Suprapubic skin (tissue), 4 donors: ENCODE data around the gene DTNBP1. TPM values are rescaled to one million over a fixed set of nuclear protein-coding genes. Genes with fewer than 3 reads are reported as not detected.

Source experiments
- DNase-seq, 2 donors: peaks; one replicate each; pipeline ENCODE4 v3.0.0-alpha.2; 2019; ENCODE audit warnings: low spot score in 2 of 2
- H3K27ac ChIP-seq: fragments of 200-600 bp; sonication (generic); one replicate; pipeline ENCODE4 v1.5.1; 2019
- H3K27me3 ChIP-seq: fragments of 200-600 bp; sonication (generic); one replicate; pipeline ENCODE4 v1.5.1; 2019
- H3K36me3 ChIP-seq: fragments of 200-600 bp; sonication (generic); one replicate; pipeline ENCODE4 v1.5.1; 2019
- H3K4me1 ChIP-seq: fragments of 200-600 bp; sonication (generic); one replicate; pipeline ENCODE4 v1.5.1; 2019
- H3K4me3 ChIP-seq: fragments of 200-600 bp; sonication (generic); one replicate; pipeline ENCODE4 v1.5.1; 2019; ENCODE audit warnings: mild to moderate bottlenecking
- H3K9me3 ChIP-seq: fragments of 200-600 bp; sonication (generic); one replicate; pipeline ENCODE4 v1.5.1; 2019
- CTCF ChIP-seq, 2 donors: fragments of 200-600 bp in 1 of 2; fragments of 450-650 bp in 1 of 2; sonication (generic) in 1 of 2; IDR thresholded peaks; one replicate each; pipeline ENCODE4 v1.5.1; 2016 to 2019; ENCODE audit warnings: antibody characterized with exemption in 2 of 2, mild to moderate bottlenecking in 1 of 2, moderate library complexity in 1 of 2
- EP300 ChIP-seq: sonication (generic); formaldehyde crosslinking; IDR thresholded peaks from one replicate; pipeline ENCODE4 v1.6.1; 2017; ENCODE audit warnings: antibody characterized with exemption
- POLR2A ChIP-seq, 2 donors: fragments of 450-650 bp; IDR thresholded peaks; one replicate each; pipeline ENCODE4 v1.6.1; 2017; ENCODE audit warnings: antibody characterized with exemption in 2 of 2, mild to moderate bottlenecking in 2 of 2, moderate library complexity in 2 of 2
- POLR2AphosphoS5 ChIP-seq, 3 donors: sonication (generic); formaldehyde crosslinking; IDR thresholded peaks; one replicate each; pipeline ENCODE4 v1.6.1; 2017; ENCODE audit warnings: antibody characterized with exemption in 3 of 3
- WGBS: methylation state at CpG from one replicate; pipeline ENCODE4 v1.1.5; 2018; 5-methylcytosine and 5-hydroxymethylcytosine counted together
- total RNA-seq, 4 donors: library from RNA; depleted of rRNA; stranded (reverse); fragments of >200 nt; gene quantifications; one replicate each; pipeline ENCODE4 v1.1.0, GENCODE V29; 2016

Gene DTNBP1
- total RNA-seq, 4 donors from 2014 or later: 12.7 to 17.1 (median 16.4) TPM

GRCh38 chr6:15554728-15555100 lies 108.1 kb downstream of the DTNBP1 start:
- Histone ChIP-seq H3K27ac (no peak overlapping the region), H3K4me1 (peaks cover 7% of the 10 kb centered on the region), H3K9me3 (no peaks in the 10 kb centered on the region), H3K36me3 (no peaks in the 10 kb centered on the region), H3K27me3 (no peaks in the 10 kb centered on the region), H3K4me3 (no peak overlapping the region)
- no peak for TF ChIP-seq POLR2A (IDR thresholded peaks at IDR 0.05)
- no peak for TF ChIP-seq POLR2AphosphoS5 (IDR thresholded peaks at IDR 0.05)
- no peak for TF ChIP-seq CTCF (IDR thresholded peaks at IDR 0.05)
- no peak for TF ChIP-seq EP300
- DNase-seq: no peak
- WGBS: 97% methylated on average over 6 of the region's 6 CpGs

GRCh38 chr6:15553736-15554294 lies 109.0 kb downstream of the DTNBP1 start:
- DNase-seq: no peak
- Histone ChIP-seq H3K27me3 (no peaks in the 10 kb centered on the region), H3K4me1 (peaks cover 7% of the 10 kb centered on the region), H3K36me3 (no peaks in the 10 kb centered on the region), H3K9me3 (no peaks in the 10 kb centered on the region), H3K27ac (no peak overlapping the region), H3K4me3 (no peak overlapping the region)
- WGBS: 98% methylated on average over 4 of the region's 4 CpGs
- TF ChIP-seq POLR2AphosphoS5 (IDR thresholded peaks at IDR 0.05): no peak
- no peak for TF ChIP-seq POLR2A (IDR thresholded peaks at IDR 0.05)
- no peak for TF ChIP-seq EP300
- no peak for TF ChIP-seq CTCF (IDR thresholded peaks at IDR 0.05)

GRCh38 chr6:15553031-15553430 lies 109.8 kb downstream of the DTNBP1 start:
- H3K36me3 ChIP-seq: no peaks in the 10 kb centered on the region
- TF ChIP-seq EP300 (no peak), CTCF (IDR thresholded peaks at IDR 0.05) (no peak), POLR2AphosphoS5 (IDR thresholded peaks at IDR 0.05) (no peak), POLR2A (IDR thresholded peaks at IDR 0.05) (no peak)
- no peak overlapping the region for H3K27ac ChIP-seq
- no peak overlapping the region for H3K4me3 ChIP-seq
- DNase-seq: no peak
- H3K27me3 ChIP-seq: no peaks in the 10 kb centered on the region
- H3K4me1 ChIP-seq: peaks cover 7% of the 10 kb centered on the region
- WGBS: 83% methylated on average over 2 of the region's 2 CpGs
- no peaks in the 10 kb centered on the region for H3K9me3 ChIP-seq

- H3K9me3 ChIP-seq: no peaks in the 10 kb centered on the region
- H3K27me3 ChIP-seq: no peaks in the 10 kb centered on the region
- no peak overlapping the region for H3K27ac ChIP-seq
- TF ChIP-seq CTCF (IDR thresholded peaks at IDR 0.05) (no peak), POLR2AphosphoS5 (IDR thresholded peaks at IDR 0.05) (no peak), POLR2A (IDR thresholded peaks at IDR 0.05) (no peak), EP300 (no peak)
- no peak overlapping the region for H3K4me3 ChIP-seq
- no peak for DNase-seq
- no peaks in the 10 kb centered on the region for H3K36me3 ChIP-seq
- H3K4me1 ChIP-seq: peaks cover 7% of the 10 kb centered on the region
- 48% methylated on average over 6 of the region's 6 CpGs for WGBS
Measured at GRCh38 chr6:15551798-15552197, 111.0 kb downstream of the DTNBP1 start.

GRCh38 chr6:15551262-15551661 lies 111.6 kb downstream of the DTNBP1 start:
- no peak overlapping the region for H3K27ac ChIP-seq
- WGBS: 86% methylated on average over 7 of the region's 7 CpGs
- TF ChIP-seq POLR2AphosphoS5 (IDR thresholded peaks at IDR 0.05) (no peak), EP300 (no peak), POLR2A (IDR thresholded peaks at IDR 0.05) (no peak), CTCF (IDR thresholded peaks at IDR 0.05) (no peak)

More at GRCh38 chr6:15551262-15551661, 111.6 kb downstream of the DTNBP1 start:
- no peaks in the 10 kb centered on the region for H3K27me3 ChIP-seq
- DNase-seq: no peak
- H3K4me3 ChIP-seq: no peak overlapping the region
- H3K9me3 ChIP-seq: no peaks in the 10 kb centered on the region
- H3K4me1 ChIP-seq: peaks cover 7% of the 10 kb centered on the region
- H3K36me3 ChIP-seq: no peaks in the 10 kb centered on the region
